CD4-positive, alpha-beta T cell treated with Interleukin-6 for 4 hours (primary cell): ENCODE measurements around the gene MOB1A.
"Not testable (repeated sequence)": the region's sequence is repeated elsewhere in the genome, so short reads cannot be mapped to it uniquely, and the experiment has no call there.

Source experiments
- DNase-seq: peaks from one replicate; pipeline ENCODE4 v3.0.0-alpha.2; 2020; ENCODE audit warnings: mixed read lengths

MOB1A gene

GRCh38 chr2:74178211-74179062 is at the start of gene MOB1A:
MOB1A (minus strand) TSS chr2:74178879; CDS start chr2:74178674, 205 bp downstream.
- DNase-seq, result peak; percentile 98

- no peak for DNase-seq
Measured at GRCh38 chr2:74227646-74228045, 49.0 kb upstream of the MOB1A start.

- no peak for DNase-seq
Measured at GRCh38 chr2:74226648-74227213, 48.1 kb upstream of the MOB1A start.

GRCh38 chr2:74225698-74226459 is 47.2 kb upstream of the MOB1A start:
- no peak for DNase-seq

GRCh38 chr2:74223941-74224770 is 45.5 kb upstream of the MOB1A start:
- DNase-seq, result no peak

- DNase-seq, result no peak
Measured at GRCh38 chr2:74222300-74222650, 43.6 kb upstream of the MOB1A start.

GRCh38 chr2:74221604-74222299 is 43.1 kb upstream of the MOB1A start:
- DNase-seq, result no peak

- DNase-seq, result no peak
Measured at GRCh38 chr2:74221091-74221490, 42.4 kb upstream of the MOB1A start.

GRCh38 chr2:74219846-74220486 is 41.3 kb upstream of the MOB1A start:
- no peak for DNase-seq

GRCh38 chr2:74216642-74217041 is 38.0 kb upstream of the MOB1A start:
- DNase-seq, result no peak

GRCh38 chr2:74215771-74216170 is 37.1 kb upstream of the MOB1A start:
- DNase-seq, result not testable (repeated sequence)

GRCh38 chr2:74212702-74213410 is 34.2 kb upstream of the MOB1A start:
- no peak for DNase-seq

GRCh38 chr2:74206180-74206688 is 27.6 kb upstream of the MOB1A start:
- peak; percentile 27 for DNase-seq

- peak; percentile 20 for DNase-seq
Measured at GRCh38 chr2:74205596-74205995, 26.9 kb upstream of the MOB1A start.

GRCh38 chr2:74205113-74205512 is 26.4 kb upstream of the MOB1A start:
- no peak for DNase-seq

GRCh38 chr2:74204436-74204835 is 25.8 kb upstream of the MOB1A start:
- DNase-seq, result no peak

- DNase-seq, result no peak
Measured at GRCh38 chr2:74201596-74201995, 22.9 kb upstream of the MOB1A start.

- no peak for DNase-seq
Measured at GRCh38 chr2:74201196-74201595, 22.5 kb upstream of the MOB1A start.

GRCh38 chr2:74199871-74200305 is 21.2 kb upstream of the MOB1A start:
- peak; percentile 7 for DNase-seq

- DNase-seq, result no peak
Measured at GRCh38 chr2:74199275-74199701, 20.6 kb upstream of the MOB1A start.
